CD4-positive, alpha-beta T cell treated with Interferon alpha-2 for 1 hour (primary cell): Measurements from ENCODE around the gene PUSL1.

Experiments used
- DNase-seq, 2 donors: peaks; one replicate each; pipeline ENCODE4 v3.0.0-alpha.2; 2020 to 2022

The PUSL1 gene

GRCh38 chr1:1326075-1326605 lies 17.7 kb downstream of the PUSL1 start:
- no peak for DNase-seq

GRCh38 chr1:1327291-1327690 lies 18.9 kb downstream of the PUSL1 start:
- no peak for DNase-seq

GRCh38 chr1:1328254-1328653 lies 19.9 kb downstream of the PUSL1 start:
- DNase-seq, result no peak

- no peak for DNase-seq
Observed at GRCh38 chr1:1329304-1330210, 21.2 kb downstream of the PUSL1 start.

DNA sequence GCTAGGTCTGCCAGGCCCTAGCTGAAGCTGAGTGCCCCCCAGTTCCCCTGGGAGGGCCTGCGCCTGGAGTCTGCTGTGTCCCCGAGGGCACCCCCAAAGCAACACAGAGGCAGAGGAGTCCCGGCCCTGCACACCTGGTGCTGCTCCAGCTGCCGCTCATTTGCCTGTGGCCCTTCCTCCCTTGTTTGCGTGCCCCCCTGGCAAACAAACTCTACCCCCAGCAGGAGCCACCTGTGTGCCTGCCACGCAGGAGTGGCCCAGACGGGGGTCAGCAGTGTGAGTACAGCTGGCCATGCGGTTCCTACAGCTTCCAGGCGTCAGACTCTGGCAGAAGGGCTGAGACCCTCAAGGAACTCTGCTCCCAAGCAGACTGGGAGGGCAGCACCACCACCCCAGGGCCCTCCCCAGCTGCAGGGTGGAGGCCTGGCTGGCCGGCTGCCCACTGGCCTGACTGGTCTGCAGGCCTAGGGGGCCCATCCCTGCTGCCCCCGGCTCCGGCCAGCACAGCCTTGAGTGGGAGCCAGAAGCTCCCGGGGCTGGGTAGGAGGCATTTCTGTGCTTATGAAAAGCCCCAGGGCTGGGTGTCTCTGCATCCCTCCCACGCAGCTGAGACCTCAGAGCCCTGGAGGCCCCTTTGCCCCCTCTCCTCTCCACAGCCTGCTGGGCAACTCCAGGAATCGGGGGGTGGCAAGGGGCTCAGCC lies 22.1 kb downstream of the PUSL1 start:
- DNase-seq, result no peak

- no peak for DNase-seq
Observed at GRCh38 chr1:1331068-1331965, 22.9 kb downstream of the PUSL1 start, which contains the start of gene TAS1R3. TSS of gene TAS1R3 (plus strand) at chr1:1331280. CDS start at chr1:1331346, 66 bp downstream.

GRCh38 chr1:1332031-1332755 lies 23.8 kb downstream of the PUSL1 start:
- DNase-seq, result no peak

DNA sequence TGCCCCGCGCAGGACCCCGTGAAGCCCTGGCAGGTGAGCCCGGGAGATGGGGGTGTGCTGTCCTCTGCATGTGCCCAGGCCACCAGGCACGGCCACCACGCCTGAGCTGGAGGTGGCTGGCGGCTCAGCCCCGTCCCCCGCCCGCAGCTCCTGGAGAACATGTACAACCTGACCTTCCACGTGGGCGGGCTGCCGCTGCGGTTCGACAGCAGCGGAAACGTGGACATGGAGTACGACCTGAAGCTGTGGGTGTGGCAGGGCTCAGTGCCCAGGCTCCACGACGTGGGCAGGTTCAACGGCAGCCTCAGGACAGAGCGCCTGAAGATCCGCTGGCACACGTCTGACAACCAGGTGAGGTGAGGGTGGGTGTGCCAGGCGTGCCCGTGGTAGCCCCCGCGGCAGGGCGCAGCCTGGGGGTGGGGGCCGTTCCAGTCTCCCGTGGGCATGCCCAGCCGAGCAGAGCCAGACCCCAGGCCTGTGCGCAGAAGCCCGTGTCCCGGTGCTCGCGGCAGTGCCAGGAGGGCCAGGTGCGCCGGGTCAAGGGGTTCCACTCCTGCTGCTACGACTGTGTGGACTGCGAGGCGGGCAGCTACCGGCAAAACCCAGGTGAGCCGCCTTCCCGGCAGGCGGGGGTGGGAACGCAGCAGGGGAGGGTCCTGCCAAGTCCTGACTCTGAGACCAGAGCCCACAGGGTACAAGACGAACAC lies 24.5 kb downstream of the PUSL1 start:
- no peak for DNase-seq

DNA sequence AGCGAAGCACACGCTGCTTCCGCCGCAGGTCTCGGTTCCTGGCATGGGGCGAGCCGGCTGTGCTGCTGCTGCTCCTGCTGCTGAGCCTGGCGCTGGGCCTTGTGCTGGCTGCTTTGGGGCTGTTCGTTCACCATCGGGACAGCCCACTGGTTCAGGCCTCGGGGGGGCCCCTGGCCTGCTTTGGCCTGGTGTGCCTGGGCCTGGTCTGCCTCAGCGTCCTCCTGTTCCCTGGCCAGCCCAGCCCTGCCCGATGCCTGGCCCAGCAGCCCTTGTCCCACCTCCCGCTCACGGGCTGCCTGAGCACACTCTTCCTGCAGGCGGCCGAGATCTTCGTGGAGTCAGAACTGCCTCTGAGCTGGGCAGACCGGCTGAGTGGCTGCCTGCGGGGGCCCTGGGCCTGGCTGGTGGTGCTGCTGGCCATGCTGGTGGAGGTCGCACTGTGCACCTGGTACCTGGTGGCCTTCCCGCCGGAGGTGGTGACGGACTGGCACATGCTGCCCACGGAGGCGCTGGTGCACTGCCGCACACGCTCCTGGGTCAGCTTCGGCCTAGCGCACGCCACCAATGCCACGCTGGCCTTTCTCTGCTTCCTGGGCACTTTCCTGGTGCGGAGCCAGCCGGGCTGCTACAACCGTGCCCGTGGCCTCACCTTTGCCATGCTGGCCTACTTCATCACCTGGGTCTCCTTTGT lies 25.3 kb downstream of the PUSL1 start:
- no peak for DNase-seq

GRCh38 chr1:1334835-1335234 lies 26.4 kb downstream of the PUSL1 start:
- no peak for DNase-seq

GRCh38 chr1:1335283-1335682 lies 26.9 kb downstream of the PUSL1 start:
- DNase-seq, result no peak

DNA sequence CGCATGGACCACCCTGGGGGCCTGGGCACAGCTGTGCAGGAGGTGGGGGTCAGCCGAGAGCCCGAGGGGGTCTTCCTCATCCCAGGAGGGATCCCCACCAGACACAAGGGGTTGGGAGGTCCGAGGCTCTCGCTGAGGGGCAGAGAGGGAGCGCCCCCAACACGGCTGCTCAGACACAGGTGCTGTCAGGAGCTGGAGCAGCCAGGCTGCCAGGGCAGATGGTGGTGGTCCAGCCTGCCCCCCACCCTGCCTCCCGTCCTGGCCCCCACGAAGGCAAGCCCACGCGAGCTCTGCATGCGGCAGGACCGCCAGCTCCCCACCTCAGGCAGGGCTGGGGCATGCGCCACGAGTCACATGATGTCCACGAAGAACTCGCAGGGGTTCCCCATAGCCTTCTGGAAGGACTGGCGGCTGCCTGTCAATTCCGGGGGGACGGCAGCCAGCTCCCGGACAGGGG lies 27.4 kb downstream of the PUSL1 start:
- no peak for DNase-seq

- no peak for DNase-seq
Observed at GRCh38 chr1:1336446-1336845, 28.0 kb downstream of the PUSL1 start.

DNA sequence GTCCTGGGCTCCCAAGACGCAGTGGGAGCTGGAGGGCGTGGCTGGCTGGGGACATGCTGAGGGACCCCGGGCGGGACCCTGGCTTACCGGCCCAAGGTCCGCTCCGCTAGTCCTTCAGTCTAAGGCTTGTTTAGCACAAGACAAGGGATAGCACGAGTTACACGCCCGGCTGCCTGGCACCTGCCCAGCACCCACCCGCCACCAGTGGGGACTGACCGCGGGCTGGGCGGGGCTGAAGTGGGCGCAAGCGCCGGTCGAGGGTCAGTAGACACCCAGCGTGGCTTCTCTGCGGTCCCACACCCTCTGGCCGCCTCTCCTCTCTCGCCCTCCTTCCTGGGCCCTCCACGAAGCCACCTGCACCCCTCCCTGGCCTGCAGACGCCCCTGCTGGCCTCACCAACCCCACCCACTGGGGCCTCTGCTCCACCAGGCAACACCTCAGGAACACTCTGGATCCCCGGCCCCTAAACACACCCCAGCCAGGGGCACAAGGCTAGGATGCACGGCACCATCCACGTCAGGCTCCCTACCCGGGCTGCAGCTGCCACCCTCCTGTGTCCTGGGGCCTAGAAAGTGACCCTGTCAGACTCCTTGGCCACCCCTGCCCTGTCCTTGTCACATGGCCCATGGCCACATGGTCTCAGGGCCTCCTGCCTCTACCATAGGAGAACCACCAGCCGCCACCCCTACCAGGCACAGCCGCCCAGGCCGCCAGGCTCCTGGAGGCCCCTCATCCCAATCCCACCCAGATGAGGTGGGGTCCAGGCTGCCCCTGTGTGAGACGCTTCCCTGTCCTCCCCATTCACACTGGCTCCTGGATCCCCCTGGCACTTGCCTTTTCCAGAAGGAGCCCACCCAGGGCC lies 28.8 kb downstream of the PUSL1 start:
- DNase-seq, result no peak

DNA sequence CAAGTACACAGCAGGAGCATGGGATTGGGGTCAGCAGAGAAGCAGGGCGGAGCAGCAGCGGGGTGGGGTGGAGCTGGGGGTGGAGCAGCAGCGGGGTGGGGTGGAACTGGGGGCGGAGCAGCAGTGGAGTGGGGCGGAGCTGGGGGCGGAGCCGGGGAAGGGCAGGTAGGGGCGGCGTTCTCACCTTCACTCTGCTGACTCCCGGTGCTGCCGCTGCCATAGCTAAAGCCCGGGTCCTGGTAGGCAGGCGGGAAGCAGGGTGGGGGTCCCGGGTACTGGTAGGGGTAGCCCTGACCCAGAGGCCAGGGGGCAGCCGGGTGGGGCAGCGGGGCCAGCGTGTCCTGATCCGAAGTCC lies 29.4 kb downstream of the PUSL1 start:
- DNase-seq, result peak in 1 of 2 donors; percentile 45

DNA sequence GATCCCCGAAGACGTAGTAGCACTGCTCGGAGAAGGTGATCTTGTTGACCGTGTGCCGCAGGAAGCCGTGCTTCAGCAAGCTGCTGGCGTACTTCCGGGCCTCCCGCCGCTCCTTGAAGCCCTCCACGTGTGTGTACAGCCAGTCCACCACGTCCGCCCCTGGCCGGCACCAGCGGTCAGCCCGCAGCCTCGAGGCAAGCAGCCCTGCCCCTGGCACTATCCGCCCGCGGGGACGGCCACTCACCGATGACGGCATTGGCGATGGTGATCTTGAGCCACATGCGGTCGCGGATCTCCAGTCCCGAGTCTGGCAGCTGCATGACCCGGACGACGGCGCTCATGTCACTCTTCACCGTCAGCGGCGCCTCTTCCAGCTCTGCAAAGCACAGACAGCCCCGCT lies 29.9 kb downstream of the PUSL1 start:
- no peak for DNase-seq

GRCh38 chr1:1340185-1340584 lies 31.8 kb downstream of the PUSL1 start:
- DNase-seq, result no peak

- no peak for DNase-seq
Observed at GRCh38 chr1:1340791-1341548, 32.6 kb downstream of the PUSL1 start.

DNA sequence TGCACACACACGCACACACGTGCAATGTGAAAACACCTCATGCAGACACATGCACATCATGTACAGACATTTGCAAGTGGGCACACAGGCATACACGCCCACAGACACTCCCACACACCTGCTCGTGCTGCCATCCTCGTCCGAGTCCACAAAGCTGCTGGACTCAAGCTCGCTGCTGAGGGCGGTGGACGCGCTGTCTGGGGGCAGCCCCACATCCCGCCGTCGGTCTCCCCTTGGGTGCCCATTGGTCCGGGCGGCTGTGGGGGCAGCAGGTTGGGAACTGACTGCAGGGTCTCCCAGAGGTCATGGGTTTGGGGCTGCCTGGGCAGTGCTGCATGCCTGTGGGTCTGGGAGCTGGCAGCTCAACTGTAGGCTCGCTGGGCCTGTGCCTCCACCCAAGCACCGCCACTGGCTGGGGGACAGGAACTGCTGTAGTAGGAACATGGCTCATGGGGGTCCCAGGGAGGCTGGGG lies 33.2 kb downstream of the PUSL1 start:
- no peak for DNase-seq
